HUES64 (cell line): Measurements from ENCODE around the gene NUMA1.

Experiments used
- H3K27ac ChIP-seq: 2 replicates; pipeline ENCODE4 v1.7.0; 2013; ENCODE audit warnings: low read depth, low read length, inconsistent platforms
- H3K27me3 ChIP-seq: 2 replicates; pipeline ENCODE4 v1.6.1; 2013; ENCODE audit warnings: mild to moderate bottlenecking, low read length; ENCODE audit not compliant: insufficient read depth
- H3K36me3 ChIP-seq: 2 replicates; pipeline ENCODE4 v1.6.1; 2013; ENCODE audit warnings: mild to moderate bottlenecking, low read length; ENCODE audit not compliant: insufficient read depth
- H3K4me1 ChIP-seq: 2 replicates; pipeline ENCODE4 v1.6.1; 2013; ENCODE audit warnings: mild to moderate bottlenecking, low read length, moderate library complexity; ENCODE audit not compliant: insufficient read depth
- H3K4me3 ChIP-seq: 2 replicates; pipeline ENCODE4 v1.5.1; 2013; ENCODE audit warnings: mild to moderate bottlenecking, low read length, moderate library complexity
- H3K9ac ChIP-seq: 2 replicates; pipeline ENCODE4 v1.6.1; 2013; ENCODE audit warnings: mild to moderate bottlenecking, low read depth, low read length
- H3K9me3 ChIP-seq: 2 replicates; pipeline ENCODE4 v1.6.1; 2013; ENCODE audit warnings: low read depth, low read length; ENCODE audit not compliant: insufficient read depth
- WGBS: fragments of 150-250, 120-280 bp; methylation state at CpG from one replicate; pipeline ENCODE4 v1.1.7; 2013; ENCODE audit warnings: missing lambda C conversion rate; 5-methylcytosine and 5-hydroxymethylcytosine counted together

Gene NUMA1

DNA sequence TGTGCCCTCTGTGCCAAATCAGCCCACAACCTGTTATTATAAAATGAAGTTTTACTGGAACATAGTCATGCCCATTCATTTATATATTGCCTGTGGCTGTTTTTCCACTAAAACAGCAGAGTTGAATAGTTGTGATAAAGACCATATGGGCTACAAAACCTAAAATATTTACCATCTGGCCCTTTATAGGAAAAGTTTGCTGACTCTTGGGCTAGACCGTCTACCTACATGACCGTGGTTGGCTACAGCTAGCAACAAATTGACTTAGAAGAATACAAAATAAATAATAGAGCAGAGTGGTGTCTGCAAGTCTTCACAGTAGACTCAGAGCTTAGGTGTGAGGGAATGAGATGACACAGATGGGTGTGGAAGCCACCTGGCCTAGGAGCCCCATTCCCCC lies 92.8 kb downstream of the NUMA1 start:
- Histone ChIP-seq H3K27me3 (no peaks in the 10 kb centered on the region), H3K9ac (no peak overlapping the region), H3K27ac (no peak overlapping the region), H3K4me1 (no peaks in the 10 kb centered on the region), H3K4me3 (no peak overlapping the region), H3K9me3 (no peaks in the 10 kb centered on the region), H3K36me3 (peaks cover 60% of the 10 kb centered on the region)
- 50% methylated on average over 2 of the region's 2 CpGs for WGBS

DNA sequence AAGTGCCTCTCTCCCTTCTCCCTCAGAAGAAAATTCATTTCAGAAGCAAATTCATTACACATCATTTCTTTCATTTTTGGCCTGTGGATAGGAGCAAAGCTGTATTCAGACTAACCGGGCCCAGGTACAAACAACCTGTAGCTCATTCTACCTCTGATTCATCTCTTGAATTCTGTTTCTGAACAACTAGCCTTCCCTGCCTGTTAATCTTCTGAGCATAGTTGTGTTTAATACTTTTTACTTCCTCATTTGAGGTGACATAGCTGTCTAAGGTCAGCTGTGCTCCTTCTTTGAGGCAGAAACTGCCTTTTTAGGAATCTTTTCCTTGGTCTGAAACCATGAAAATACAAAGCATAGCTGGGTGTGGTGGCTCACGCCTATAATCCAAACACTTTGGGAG lies 94.2 kb downstream of the NUMA1 start:
- H3K27ac ChIP-seq: no peak overlapping the region
- no peak overlapping the region for H3K4me3 ChIP-seq
- WGBS: 96% methylated on average over 2 of the region's 2 CpGs

DNA sequence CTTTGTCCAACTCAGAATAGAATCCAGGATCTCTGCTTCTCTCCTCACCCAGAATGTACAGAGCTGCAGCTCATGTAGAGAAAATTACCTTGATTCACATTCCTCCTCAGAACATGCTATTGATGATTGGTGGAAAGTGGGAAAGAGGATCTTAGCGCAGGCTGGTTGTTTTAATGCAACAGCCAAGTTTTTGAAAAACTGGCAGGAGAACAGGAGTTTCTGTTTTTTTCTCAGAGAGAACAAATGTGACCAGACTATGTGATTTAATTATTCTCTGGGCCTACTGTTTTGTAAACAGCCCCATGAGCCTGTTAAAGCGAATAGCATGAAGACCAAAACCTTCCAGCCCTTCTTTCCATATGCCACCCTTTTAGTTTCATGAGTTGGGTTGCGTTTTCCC lies 100.7 kb downstream of the NUMA1 start:
- Histone ChIP-seq H3K9me3 (no peaks in the 10 kb centered on the region), H3K4me3 (no peak overlapping the region), H3K36me3 (peaks cover 32% of the 10 kb centered on the region), H3K4me1 (no peaks in the 10 kb centered on the region), H3K27me3 (no peaks in the 10 kb centered on the region), H3K27ac (no peak overlapping the region), H3K9ac (no peak overlapping the region)
- WGBS: 95% methylated on average over 3 of the region's 3 CpGs

More for the DNA sequence above, 94.2 kb downstream of the NUMA1 start:
- H3K9ac ChIP-seq: no peak overlapping the region
- H3K4me1 ChIP-seq: no peaks in the 10 kb centered on the region
- H3K36me3 ChIP-seq: peaks cover 56% of the 10 kb centered on the region
- H3K27me3 ChIP-seq: no peaks in the 10 kb centered on the region
- no peaks in the 10 kb centered on the region for H3K9me3 ChIP-seq

DNA sequence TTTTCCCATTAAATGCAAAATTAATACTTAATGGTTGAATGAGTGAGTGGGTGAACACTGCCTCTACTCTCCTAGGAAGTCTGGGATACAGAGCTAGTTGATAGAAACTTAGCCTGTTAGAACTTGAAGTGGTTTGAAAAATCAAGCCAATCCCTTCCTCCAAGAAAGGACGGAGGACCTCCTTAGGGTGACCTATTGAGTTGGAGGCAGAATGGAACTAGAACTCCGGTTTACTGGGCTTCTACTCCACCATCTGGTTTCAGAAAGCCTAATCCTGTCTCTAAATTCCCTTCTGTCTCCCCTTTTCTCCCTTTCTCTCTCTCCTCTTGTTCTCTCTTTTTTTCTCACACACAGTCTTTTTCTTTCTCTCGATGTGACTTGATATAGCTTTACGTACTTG lies 101.2 kb downstream of the NUMA1 start:
- Histone ChIP-seq H3K9me3 (no peaks in the 10 kb centered on the region), H3K9ac (no peak overlapping the region), H3K27ac (no peak overlapping the region), H3K4me1 (no peaks in the 10 kb centered on the region), H3K27me3 (no peaks in the 10 kb centered on the region), H3K4me3 (no peak overlapping the region), H3K36me3 (peaks cover 32% of the 10 kb centered on the region)
- 93% methylated on average over 3 of the region's 4 CpGs for WGBS

DNA sequence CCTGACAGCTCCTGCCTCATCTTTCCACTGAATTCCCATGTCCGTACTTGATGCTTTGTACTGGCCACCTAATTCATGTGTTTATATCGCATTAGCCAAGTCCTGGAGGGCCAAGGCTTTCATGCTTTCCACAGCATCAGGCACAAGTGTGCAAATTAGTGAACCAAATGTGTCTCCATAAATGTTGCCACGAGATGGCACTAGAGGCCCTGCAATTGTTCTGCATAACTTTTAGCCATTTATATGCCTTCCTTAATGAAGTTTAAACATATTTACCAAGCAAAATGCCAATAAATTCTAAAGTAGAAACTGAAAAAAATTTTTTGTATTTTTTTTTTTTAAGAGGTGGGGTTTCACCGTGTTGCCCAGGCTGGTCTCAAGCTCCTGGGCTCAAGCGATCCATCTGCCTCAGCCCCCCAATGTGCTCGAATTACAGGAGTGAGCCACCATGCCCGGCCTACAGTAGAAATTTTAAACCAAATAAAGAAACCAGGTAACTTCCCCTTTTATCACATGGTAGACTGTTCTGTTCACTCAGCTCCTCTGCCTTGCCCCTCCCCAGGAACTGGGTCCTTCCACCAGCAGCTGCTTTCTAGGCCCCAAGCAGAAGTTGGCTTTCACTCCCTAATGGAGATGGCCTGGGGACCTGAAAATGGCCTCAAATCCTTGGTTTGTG lies 102.5 kb downstream of the NUMA1 start:
- peaks cover 22% of the 10 kb centered on the region for H3K36me3 ChIP-seq
- no peak overlapping the region for H3K4me3 ChIP-seq
- H3K27me3 ChIP-seq: no peaks in the 10 kb centered on the region
- no peak overlapping the region for H3K9ac ChIP-seq
- no peaks in the 10 kb centered on the region for H3K4me1 ChIP-seq
- no peak overlapping the region for H3K27ac ChIP-seq
- WGBS: 85% methylated on average over 7 of the region's 7 CpGs
- no peaks in the 10 kb centered on the region for H3K9me3 ChIP-seq

DNA sequence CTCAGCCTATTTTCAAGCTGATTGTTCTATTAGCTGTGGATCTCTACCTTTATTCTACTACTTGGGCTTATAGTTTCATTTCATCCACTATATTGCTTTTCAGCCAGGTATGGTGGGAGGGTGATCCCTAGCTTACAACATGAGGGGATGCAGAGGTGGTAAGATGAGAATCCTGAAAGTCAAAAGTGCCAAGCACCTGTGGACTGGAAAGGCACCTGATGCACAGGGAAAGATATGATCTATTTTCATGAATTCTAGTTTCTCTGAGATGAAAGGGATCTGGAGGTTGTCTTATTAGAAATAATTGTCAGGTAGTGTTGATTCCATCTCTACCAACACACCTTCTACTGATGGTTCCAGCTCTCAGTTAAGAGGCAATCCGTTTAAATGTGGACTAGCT lies 103.3 kb downstream of the NUMA1 start:
- no peaks in the 10 kb centered on the region for H3K27me3 ChIP-seq
- H3K9ac ChIP-seq: no peak overlapping the region
- no peaks in the 10 kb centered on the region for H3K9me3 ChIP-seq
- H3K4me3 ChIP-seq: no peak overlapping the region
- 86% methylated on average over 1 of the region's 1 CpG for WGBS
- H3K27ac ChIP-seq: no peak overlapping the region
- H3K36me3 ChIP-seq: peaks cover 21% of the 10 kb centered on the region
- H3K4me1 ChIP-seq: no peaks in the 10 kb centered on the region

DNA sequence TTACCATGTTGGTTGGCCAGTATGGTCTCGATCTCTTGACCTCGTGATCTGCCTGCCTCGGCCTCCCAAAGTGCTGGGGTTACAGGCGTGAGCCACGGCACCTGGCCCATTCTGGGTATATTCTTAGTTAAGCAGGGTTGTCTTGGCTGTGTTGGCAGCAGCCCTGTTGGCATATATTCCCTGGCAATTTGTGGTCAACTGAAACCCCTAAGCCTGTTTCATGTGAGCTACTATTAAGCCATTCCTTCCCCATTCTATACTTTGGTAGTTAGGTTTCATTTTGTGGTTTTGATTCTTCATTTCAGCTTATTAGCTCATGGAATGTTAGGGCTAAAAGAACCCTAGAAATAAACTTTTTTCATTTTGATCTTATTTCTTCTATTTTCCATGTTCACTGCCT lies 103.8 kb downstream of the NUMA1 start:
- no peaks in the 10 kb centered on the region for H3K27me3 ChIP-seq
- H3K9ac ChIP-seq: no peak overlapping the region
- no peak overlapping the region for H3K4me3 ChIP-seq
- no peaks in the 10 kb centered on the region for H3K9me3 ChIP-seq
- no peak overlapping the region for H3K27ac ChIP-seq
- H3K36me3 ChIP-seq: peaks cover 26% of the 10 kb centered on the region
- no peaks in the 10 kb centered on the region for H3K4me1 ChIP-seq
- WGBS: 92% methylated on average over 5 of the region's 5 CpGs

DNA sequence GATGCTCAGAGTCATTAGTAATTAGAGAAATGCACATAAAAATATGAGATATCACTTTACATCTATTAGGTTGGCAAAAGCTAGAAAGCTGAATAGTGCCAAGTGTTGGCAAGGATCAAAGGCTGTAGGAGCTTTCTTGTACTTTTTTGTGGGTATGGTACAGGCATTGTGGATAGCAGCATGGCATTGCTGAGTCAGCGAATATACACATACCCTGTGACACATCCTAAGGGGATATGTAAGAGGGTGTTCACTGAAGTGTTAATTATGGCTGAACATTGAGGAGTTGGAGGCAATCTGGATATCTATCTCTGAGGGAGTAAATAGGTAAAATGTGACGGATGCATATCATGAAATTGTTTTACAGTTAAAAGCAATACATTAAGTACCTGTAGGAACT lies 108.7 kb downstream of the NUMA1 start:
- Histone ChIP-seq H3K36me3 (peaks cover 46% of the 10 kb centered on the region), H3K4me3 (no peak overlapping the region), H3K9me3 (no peaks in the 10 kb centered on the region), H3K9ac (no peak overlapping the region), H3K27ac (no peak overlapping the region), H3K4me1 (no peaks in the 10 kb centered on the region), H3K27me3 (no peaks in the 10 kb centered on the region)
- 96% methylated on average over 2 of the region's 2 CpGs for WGBS

DNA sequence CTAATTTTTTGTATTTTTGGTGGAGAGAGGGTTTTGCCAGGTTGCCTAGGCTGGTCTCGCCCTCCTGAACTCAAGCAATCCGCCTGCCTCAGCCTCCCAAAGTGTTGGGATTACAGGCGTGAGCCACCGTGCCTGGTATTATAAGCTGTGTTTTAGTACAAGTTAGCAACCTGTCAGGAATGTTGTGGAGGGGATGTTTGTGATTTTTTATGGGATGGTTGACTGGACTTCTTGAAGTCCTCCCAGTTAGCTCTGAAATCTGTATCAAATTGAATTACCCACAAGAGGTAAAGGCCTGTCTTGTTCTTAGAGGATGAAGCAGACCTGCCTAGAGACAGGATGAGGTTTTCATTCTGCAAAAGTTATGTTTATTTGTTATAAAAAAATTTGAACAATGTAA lies 115.7 kb downstream of the NUMA1 start:
- Histone ChIP-seq H3K9me3 (no peaks in the 10 kb centered on the region), H3K36me3 (peaks cover 61% of the 10 kb centered on the region), H3K9ac (no peak overlapping the region), H3K27ac (no peak overlapping the region), H3K27me3 (no peaks in the 10 kb centered on the region), H3K4me3 (no peak overlapping the region), H3K4me1 (no peaks in the 10 kb centered on the region)
- WGBS: 98% methylated on average over 4 of the region's 4 CpGs

DNA sequence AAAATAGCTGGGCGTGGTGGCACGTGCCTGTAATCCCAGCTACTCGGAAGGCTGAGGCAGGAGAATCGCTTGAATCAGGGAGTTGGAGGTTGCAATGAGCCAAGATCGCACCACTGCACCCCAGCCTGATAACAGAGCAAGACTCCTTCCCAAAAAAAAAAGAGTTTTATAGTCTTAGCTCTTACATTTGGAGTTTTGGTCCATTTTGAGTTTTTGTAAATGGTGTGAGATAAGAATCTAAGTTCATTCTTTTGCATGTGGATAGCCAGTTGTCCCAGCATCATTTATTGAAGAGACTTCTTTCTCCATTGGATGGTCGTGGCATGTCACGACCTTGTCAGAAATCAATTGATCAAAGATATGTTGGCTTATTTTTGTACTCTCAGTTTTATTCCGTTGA lies 116.9 kb downstream of the NUMA1 start:
- H3K9me3 ChIP-seq: no peaks in the 10 kb centered on the region
- no peaks in the 10 kb centered on the region for H3K4me1 ChIP-seq
- WGBS: 93% methylated on average over 8 of the region's 8 CpGs
- H3K36me3 ChIP-seq: peaks cover 52% of the 10 kb centered on the region
- no peak overlapping the region for H3K9ac ChIP-seq
- no peaks in the 10 kb centered on the region for H3K27me3 ChIP-seq
- H3K27ac ChIP-seq: no peak overlapping the region
- no peak overlapping the region for H3K4me3 ChIP-seq

DNA sequence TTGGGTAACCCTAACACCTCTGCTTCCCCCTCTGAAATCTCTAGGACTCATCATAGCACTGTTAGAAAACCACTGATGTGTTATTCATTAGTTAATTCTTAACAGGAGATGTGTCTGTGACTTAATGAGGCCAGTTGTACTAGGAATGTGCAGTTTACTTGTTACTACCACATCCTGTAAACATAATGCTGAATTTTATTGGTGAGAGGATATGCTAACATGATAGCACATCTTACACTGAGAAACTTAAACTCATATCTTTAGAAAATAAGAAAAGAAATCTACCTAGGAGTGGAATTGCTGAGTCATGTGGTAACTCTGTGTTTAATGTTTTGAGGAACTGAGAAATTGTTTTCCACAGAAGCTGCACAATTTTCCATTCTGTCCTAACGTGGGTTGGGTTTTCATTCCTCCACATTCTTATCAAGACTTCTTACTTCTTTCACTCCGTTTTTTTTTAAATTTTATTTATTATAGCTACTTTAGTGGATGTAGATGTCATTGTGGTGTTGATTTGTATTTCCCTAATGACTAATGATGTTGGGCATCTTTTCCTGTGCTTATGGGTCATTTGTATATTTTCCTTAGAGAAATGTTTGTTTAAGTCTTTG lies 117.8 kb downstream of the NUMA1 start:
- Histone ChIP-seq H3K27ac (no peak overlapping the region), H3K27me3 (no peaks in the 10 kb centered on the region), H3K9me3 (no peaks in the 10 kb centered on the region), H3K9ac (no peak overlapping the region; the same call in 1 of the 2 replicates), H3K4me3 (no peak overlapping the region), H3K36me3 (peaks cover 44% of the 10 kb centered on the region), H3K4me1 (no peaks in the 10 kb centered on the region)
- 90% methylated on average over 1 of the region's 2 CpGs for WGBS
